ENCODE measurements around the gene KDM6A. TPM values are rescaled to one million over a fixed set of nuclear protein-coding genes. Genes with fewer than 3 reads are reported as not detected.

The KDM6A gene
- total and polyA plus RNA-seq, 2 of the 13 experiments (the other 11 are each of a cell fraction or from before 2014, with no cell fraction given) = 16.7 to 18.2 TPM

GRCh38 chrX:45031830-45032378, 158.9 kb downstream of the KDM6A start:
- FAIRE-seq = no peak
- no peak for TF ChIP-seq DPF2 (CRISPR knock-in tag; IDR thresholded peaks at IDR 0.05; ENCODE audit: borderline replicate concordance, low read depth)
- no peak for TF ChIP-seq ZNF557 (CRISPR knock-in tag; IDR thresholded peaks at IDR 0.05)
- no peak for TF ChIP-seq ZBTB38 (CRISPR knock-in tag; IDR thresholded peaks at IDR 0.05)
- no peak for TF ChIP-seq ARHGAP35 (CRISPR knock-in tag; IDR thresholded peaks at IDR 0.05; ENCODE audit: borderline replicate concordance)
- no peak for TF ChIP-seq MXD3 (CRISPR knock-in tag; IDR thresholded peaks at IDR 0.05)
- no peak for TF ChIP-seq MAF1 (CRISPR knock-in tag; IDR thresholded peaks at IDR 0.05; ENCODE audit: borderline replicate concordance)
- TF ChIP-seq MAFF (IDR thresholded peaks at IDR 0.05; ENCODE audit: low read depth, low read length) = no peak
- no peak for TF ChIP-seq POLR2AphosphoS5 (IDR thresholded peaks at IDR 0.05; ENCODE audit: low read depth, low read length)
- Histone ChIP-seq H3K9me3 (ENCODE audit: low read length) (no peaks in the 10 kb centered on the region), H3K27ac (ENCODE audit: extremely low read length, insufficient read depth, low read length) (no peak overlapping the region), H4K20me1 (ENCODE audit: insufficient read depth, low read length) (peaks cover 3% of the 10 kb centered on the region; the same call in 1 of the 2 replicates), H3K4me2 (ENCODE audit: low read depth, low read length) (no peak overlapping the region), H2AFZ (ENCODE audit: low read length) (no peak overlapping the region), H3K9ac (ENCODE audit: insufficient read depth, low read depth, low read length) (no peak overlapping the region), H3K4me3 (replicated peaks in 1 of 3; ENCODE audit: insufficient read depth in 1 of 3, low read depth in 2 of 3, low read length in 3 of 3) (no peak overlapping the region), H3K36me3 (replicated peaks in 1 of 2; ENCODE audit: control insufficient read depth in 1 of 2, insufficient read depth in 2 of 2, low read length in 2 of 2) (no peaks in the 10 kb centered on the region), H3K79me2 (ENCODE audit: insufficient read depth, low read length) (peaks cover 17% of the 10 kb centered on the region), H3K4me1 (ENCODE audit: insufficient read depth, low read length) (no peaks in the 10 kb centered on the region), H3K27me3 (ENCODE audit: control insufficient read depth in 1 of 2, insufficient read depth in 2 of 2, low read length in 2 of 2) (no peaks in the 10 kb centered on the region)
- ChIA-PET CTCF (ENCODE audit: low intra/inter-chr PET ratio, low total read pairs) (no interaction called here), POLR2A (no interaction called here)
- 99% methylated on average over 3 of the region's 3 CpGs for WGBS (ENCODE audit: low lambda C conversion rate)
- intact Hi-C loops (cut with micrococcal nuclease; ENCODE audit: unreplicated experiment) (no loop called here), in situ Hi-C loops (cut with HindIII; ENCODE audit: extremely low pct_ligation_motif_present, low pct_unique_long_range_greater_than_20kb) (no loop called here)
- no peak for ATAC-seq
- no peak for DNase-seq (ENCODE audit: low spot score)
- no TSS peak for BruUV-seq (replicated peaks)

GRCh38 chrX:45035071-45035470, 162.1 kb downstream of the KDM6A start:
- no peak for DNase-seq (ENCODE audit: low spot score)
- in situ Hi-C loops (cut with HindIII; ENCODE audit: extremely low pct_ligation_motif_present, low pct_unique_long_range_greater_than_20kb) (no loop called here), intact Hi-C loops (cut with micrococcal nuclease; ENCODE audit: unreplicated experiment) (no loop called here)
- no TSS peak for BruUV-seq (replicated peaks)
- H3K79me2 ChIP-seq (ENCODE audit: insufficient read depth, low read length) = peaks cover 12% of the 10 kb centered on the region
- no peak overlapping the region for H3K9ac ChIP-seq (ENCODE audit: insufficient read depth, low read depth, low read length)
- H3K27me3 ChIP-seq (ENCODE audit: control insufficient read depth in 1 of 2, insufficient read depth in 2 of 2, low read length in 2 of 2) = no peaks in the 10 kb centered on the region
- no peak for FAIRE-seq
- H3K36me3 ChIP-seq (replicated peaks in 1 of 2; ENCODE audit: control insufficient read depth in 1 of 2, insufficient read depth in 2 of 2, low read length in 2 of 2) = no peaks in the 10 kb centered on the region
- POLR2A ChIA-PET = no interaction called here
- peaks cover 3% of the 10 kb centered on the region; the same call in 1 of the 2 replicates for H4K20me1 ChIP-seq (ENCODE audit: insufficient read depth, low read length)
- no peaks in the 10 kb centered on the region for H3K4me1 ChIP-seq (ENCODE audit: insufficient read depth, low read length)
- no peak overlapping the region for H3K4me3 ChIP-seq (replicated peaks in 1 of 3; ENCODE audit: insufficient read depth in 1 of 3, low read depth in 2 of 3, low read length in 3 of 3)
- CTCF ChIA-PET (ENCODE audit: low intra/inter-chr PET ratio, low total read pairs) = no interaction called here
- ATAC-seq = no peak
- H3K4me2 ChIP-seq (ENCODE audit: low read depth, low read length) = no peak overlapping the region
- no peaks in the 10 kb centered on the region for H3K9me3 ChIP-seq (ENCODE audit: low read length)
- no peak overlapping the region for H3K27ac ChIP-seq (ENCODE audit: extremely low read length, insufficient read depth, low read length)
- WGBS (ENCODE audit: low lambda C conversion rate) = 100% methylated on average over 2 of the region's 2 CpGs
- H2AFZ ChIP-seq (ENCODE audit: low read length) = no peak overlapping the region
- no peak for TF ChIP-seq CBX5 (CRISPR knock-in tag; IDR thresholded peaks at IDR 0.05; ENCODE audit: borderline replicate concordance)
- TF ChIP-seq, protein P1, sequence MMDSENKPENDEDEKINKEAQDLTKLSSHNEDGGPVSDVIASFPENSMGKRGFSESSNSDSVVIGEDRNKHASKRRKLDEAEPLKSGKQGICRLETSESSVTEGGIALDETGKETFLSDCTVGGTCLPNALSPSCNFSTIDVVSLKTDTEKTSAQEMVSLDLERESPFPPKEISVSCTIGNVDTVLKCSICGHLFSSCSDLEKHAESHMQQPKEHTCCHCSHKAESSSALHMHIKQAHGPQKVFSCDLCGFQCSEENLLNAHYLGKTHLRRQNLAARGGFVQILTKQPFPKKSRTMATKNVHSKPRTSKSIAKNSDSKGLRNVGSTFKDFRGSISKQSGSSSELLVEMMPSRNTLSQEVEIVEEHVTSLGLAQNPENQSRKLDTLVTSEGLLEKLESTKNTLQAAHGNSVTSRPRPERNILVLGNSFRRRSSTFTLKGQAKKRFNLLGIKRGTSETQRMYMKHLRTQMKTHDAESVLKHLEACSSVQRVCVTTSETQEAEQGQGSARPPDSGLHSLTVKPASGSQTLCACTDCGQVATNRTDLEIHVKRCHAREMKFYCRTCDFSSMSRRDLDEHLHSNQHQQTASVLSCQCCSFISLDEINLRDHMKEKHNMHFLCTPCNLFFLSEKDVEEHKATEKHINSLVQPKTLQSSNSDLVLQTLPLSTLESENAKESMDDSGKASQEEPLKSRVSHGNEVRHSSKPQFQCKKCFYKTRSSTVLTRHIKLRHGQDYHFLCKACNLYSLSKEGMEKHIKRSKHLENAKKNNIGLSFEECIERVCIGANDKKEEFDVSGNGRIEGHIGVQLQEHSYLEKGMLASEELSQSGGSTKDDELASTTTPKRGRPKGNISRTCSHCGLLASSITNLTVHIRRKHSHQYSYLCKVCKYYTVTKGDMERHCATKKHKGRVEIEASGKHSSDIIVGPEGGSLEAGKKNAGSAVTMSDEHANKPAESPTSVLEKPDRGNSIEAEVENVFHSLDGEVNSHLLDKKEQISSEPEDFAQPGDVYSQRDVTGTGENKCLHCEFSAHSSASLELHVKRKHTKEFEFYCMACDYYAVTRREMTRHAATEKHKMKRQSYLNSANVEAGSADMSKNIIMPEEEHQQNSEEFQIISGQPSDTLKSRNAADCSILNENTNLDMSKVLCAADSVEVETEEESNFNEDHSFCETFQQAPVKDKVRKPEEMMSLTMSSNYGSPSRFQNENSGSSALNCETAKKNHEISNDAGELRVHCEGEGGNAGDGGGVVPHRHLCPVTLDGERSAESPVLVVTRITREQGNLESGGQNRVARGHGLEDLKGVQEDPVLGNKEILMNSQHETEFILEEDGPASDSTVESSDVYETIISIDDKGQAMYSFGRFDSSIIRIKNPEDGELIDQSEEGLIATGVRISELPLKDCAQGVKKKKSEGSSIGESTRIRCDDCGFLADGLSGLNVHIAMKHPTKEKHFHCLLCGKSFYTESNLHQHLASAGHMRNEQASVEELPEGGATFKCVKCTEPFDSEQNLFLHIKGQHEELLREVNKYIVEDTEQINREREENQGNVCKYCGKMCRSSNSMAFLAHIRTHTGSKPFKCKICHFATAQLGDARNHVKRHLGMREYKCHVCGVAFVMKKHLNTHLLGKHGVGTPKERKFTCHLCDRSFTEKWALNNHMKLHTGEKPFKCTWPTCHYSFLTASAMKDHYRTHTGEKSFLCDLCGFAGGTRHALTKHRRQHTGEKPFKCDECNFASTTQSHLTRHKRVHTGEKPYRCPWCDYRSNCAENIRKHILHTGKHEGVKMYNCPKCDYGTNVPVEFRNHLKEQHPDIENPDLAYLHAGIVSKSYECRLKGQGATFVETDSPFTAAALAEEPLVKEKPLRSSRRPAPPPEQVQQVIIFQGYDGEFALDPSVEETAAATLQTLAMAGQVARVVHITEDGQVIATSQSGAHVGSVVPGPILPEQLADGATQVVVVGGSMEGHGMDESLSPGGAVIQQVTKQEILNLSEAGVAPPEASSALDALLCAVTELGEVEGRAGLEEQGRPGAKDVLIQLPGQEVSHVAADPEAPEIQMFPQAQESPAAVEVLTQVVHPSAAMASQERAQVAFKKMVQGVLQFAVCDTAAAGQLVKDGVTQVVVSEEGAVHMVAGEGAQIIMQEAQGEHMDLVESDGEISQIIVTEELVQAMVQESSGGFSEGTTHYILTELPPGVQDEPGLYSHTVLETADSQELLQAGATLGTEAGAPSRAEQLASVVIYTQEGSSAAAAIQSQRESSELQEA (CRISPR knock-in tag; IDR thresholded peaks at IDR 0.05; ENCODE audit: not compliant biosample characterization) = no peak
